Kidney epithelial cell (primary cell): ENCODE results near the gene MRPS34. TPM values are rescaled to one million over a fixed set of nuclear protein-coding genes. Genes with fewer than 3 reads are reported as not detected.

ENCODE experiments used
- DNase-seq: peaks from one replicate; pipeline ENCODE4 v3.0.0-alpha.2; 2010; ENCODE audit warnings: low read depth
- H3K27me3 ChIP-seq: 2 replicates; pipeline ENCODE4 v1.6.0; 2011; ENCODE audit warnings: low read length; ENCODE audit not compliant: control insufficient read depth, insufficient read depth
- H3K36me3 ChIP-seq: 2 replicates; pipeline ENCODE4 v1.5.1; 2011; ENCODE audit warnings: low read length; ENCODE audit not compliant: control insufficient read depth, insufficient read depth
- H3K4me3 ChIP-seq: 2 replicates; pipeline ENCODE4 v1.5.1; 2011; ENCODE audit warnings: low read depth, mild to moderate bottlenecking, control low read depth, low read length
- CTCF ChIP-seq: IDR thresholded peaks from 2 replicates; pipeline ENCODE4 v1.5.1; 2011; ENCODE audit warnings: mild to moderate bottlenecking, moderate library complexity, low read length, control low read depth, inconsistent platforms; ENCODE audit not compliant: insufficient read depth, poor library complexity, severe bottlenecking
- total RNA-seq: library from RNA; depleted of rRNA; stranded (reverse); fragments of >200 nt; gene quantifications from 2 replicates; pipeline ENCODE4 v1.2.3, GENCODE V29; 2015

MRPS34 gene
- total RNA-seq, 1 donor from 2014 or later = 108 TPM

DNA sequence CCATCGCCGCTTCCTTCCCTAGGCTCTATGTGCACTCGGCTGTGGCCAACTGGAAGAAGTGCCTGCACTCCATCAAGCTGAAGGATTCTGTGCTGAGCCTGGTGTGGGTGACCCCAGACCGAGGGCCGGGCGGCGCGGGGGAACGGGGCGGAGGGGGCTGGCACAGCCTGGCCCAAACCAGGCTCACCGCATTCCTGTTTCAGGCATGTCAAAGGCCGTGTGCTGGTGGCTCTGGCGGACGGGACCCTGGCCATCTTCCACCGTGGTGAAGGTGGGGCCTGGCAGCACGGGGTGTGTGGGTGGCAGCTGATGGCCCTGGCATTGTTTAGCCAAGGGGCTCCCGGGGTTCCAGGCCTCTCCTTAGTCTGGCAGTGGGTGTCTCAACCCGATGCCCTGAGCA is 6.2 kb downstream of the MRPS34 start:
- DNase-seq = no peak
- no peak for TF ChIP-seq CTCF
- peaks cover 2% of the 10 kb centered on the region for H3K36me3 ChIP-seq
- H3K27me3 ChIP-seq = no peaks in the 10 kb centered on the region
- H3K4me3 ChIP-seq = no peak overlapping the region

- H3K4me3 ChIP-seq = no peak overlapping the region
- H3K27me3 ChIP-seq = no peaks in the 10 kb centered on the region
- no peak for DNase-seq
- TF ChIP-seq CTCF = no peak
- H3K36me3 ChIP-seq = peaks cover 2% of the 10 kb centered on the region
Measured at GRCh38 chr16:1766231-1766630, 6.7 kb downstream of the MRPS34 start.

DNA sequence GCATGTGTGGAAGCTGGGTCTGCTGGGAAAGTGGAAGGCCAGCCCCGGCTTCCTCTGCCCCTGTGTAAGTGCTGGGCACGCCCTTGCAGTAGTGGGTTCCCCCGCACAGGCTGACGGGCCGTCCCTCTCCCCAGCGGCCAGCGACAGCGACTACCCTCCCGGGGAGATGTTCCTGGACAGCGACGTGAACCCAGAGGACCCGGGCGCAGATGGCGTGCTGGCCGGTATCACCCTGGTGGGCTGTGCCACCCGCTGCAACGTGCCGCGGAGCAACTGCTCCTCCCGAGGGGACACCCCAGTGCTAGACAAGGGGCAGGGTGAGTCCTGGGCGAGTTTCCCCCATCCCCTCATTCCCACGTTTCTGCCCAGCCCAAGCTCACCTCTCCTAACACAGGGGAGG is 7.1 kb downstream of the MRPS34 start:
- H3K36me3 ChIP-seq = peaks cover 2% of the 10 kb centered on the region
- TF ChIP-seq CTCF = no peak
- no peak overlapping the region for H3K4me3 ChIP-seq
- no peak for DNase-seq
- no peaks in the 10 kb centered on the region for H3K27me3 ChIP-seq

- no peak for DNase-seq
- Histone ChIP-seq H3K4me3 (no peak overlapping the region), H3K36me3 (peaks cover 2% of the 10 kb centered on the region), H3K27me3 (no peaks in the 10 kb centered on the region)
- TF ChIP-seq CTCF = no peak
Measured at GRCh38 chr16:1764971-1765370, 8.0 kb downstream of the MRPS34 start.

GRCh38 chr16:1763521-1764511 is 9.1 kb downstream of the MRPS34 start:
- Histone ChIP-seq H3K4me3 (no peak overlapping the region), H3K27me3 (no peaks in the 10 kb centered on the region), H3K36me3 (peaks cover 2% of the 10 kb centered on the region)
- DNase-seq = no peak
- peak; percentile 75 for TF ChIP-seq CTCF
